Measurements from ENCODE around the gene SMARCB1.

DNA sequence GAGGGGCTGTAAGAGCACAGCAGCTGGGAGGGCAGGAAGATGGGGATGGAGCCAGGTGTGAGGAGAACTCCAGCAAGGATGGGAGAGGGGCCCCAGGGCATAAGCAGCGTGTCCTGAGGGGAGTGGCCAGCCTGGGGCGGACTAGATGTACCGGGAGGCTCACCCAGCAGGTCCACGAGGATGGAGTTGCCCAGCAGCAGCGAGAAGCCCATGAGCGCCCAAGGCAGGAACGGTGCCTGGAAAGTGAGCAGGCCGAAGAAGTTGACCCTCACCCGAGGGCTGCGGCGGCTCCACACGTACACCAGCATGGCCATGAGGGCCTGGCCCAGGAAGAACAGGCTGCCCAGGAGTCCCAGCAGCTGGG lies 50.7 kb downstream of the SMARCB1 start:
- TF ChIP-seq, protein P1, sequence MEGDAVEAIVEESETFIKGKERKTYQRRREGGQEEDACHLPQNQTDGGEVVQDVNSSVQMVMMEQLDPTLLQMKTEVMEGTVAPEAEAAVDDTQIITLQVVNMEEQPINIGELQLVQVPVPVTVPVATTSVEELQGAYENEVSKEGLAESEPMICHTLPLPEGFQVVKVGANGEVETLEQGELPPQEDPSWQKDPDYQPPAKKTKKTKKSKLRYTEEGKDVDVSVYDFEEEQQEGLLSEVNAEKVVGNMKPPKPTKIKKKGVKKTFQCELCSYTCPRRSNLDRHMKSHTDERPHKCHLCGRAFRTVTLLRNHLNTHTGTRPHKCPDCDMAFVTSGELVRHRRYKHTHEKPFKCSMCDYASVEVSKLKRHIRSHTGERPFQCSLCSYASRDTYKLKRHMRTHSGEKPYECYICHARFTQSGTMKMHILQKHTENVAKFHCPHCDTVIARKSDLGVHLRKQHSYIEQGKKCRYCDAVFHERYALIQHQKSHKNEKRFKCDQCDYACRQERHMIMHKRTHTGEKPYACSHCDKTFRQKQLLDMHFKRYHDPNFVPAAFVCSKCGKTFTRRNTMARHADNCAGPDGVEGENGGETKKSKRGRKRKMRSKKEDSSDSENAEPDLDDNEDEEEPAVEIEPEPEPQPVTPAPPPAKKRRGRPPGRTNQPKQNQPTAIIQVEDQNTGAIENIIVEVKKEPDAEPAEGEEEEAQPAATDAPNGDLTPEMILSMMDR (IDR thresholded peaks at IDR 0.05) = no peak
- no peak for TF ChIP-seq ZFX (IDR thresholded peaks at IDR 0.05; ENCODE audit: borderline replicate concordance)
